ENCODE data around the gene CES5A. TPM values are rescaled to one million over a fixed set of nuclear protein-coding genes. Genes with fewer than 3 reads are reported as not detected.
"Not testable (repeated sequence)": the region's sequence is repeated elsewhere in the genome, so short reads cannot be mapped to it uniquely, and the experiment has no call there.

CES5A gene
- total RNA-seq, 1 donor from 2014 or later: not detected

DNA sequence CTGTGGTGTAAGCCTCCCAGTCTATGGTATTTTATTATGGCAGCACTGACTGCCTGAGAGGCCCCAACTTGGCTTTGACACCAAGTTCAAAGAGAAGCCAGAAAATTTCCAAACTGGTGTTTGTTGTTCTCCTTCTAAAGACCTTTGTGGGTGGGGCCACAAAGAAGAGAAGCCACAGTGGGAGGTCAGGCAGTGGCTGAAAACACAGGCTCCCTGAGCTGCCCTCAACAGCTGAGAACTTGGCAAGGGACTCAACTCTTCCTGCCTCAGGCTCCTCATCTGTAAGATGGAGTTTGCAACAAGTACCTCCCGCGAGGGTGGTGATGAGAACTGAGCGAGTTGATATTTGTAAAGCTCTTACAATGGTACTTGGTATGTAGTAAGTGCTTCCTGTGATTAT, 18.2 kb downstream of the CES5A start:
- H3K36me3 ChIP-seq (ENCODE audit: control insufficient read depth in 3 of 3, insufficient read depth in 3 of 3, low read length in 3 of 3): no peaks in the 10 kb centered on the region
- no peaks in the 10 kb centered on the region for H3K27me3 ChIP-seq (ENCODE audit: control insufficient read depth in 3 of 3, insufficient read depth in 3 of 3, low read length in 3 of 3)
- no peak overlapping the region for H3K9ac ChIP-seq (ENCODE audit: low read depth in 1 of 3, low read length in 3 of 3)
- no peaks in the 10 kb centered on the region for H3K9me3 ChIP-seq (ENCODE audit: control insufficient read depth in 3 of 3, low read length in 3 of 3)
- H3K27ac ChIP-seq (ENCODE audit: low read depth, low read length): no peak overlapping the region
- no peaks in the 10 kb centered on the region for H3K4me1 ChIP-seq (ENCODE audit: control insufficient read depth in 3 of 3, insufficient read depth in 3 of 3, low read length in 3 of 3)
- H3K4me3 ChIP-seq (ENCODE audit: low read length in 3 of 3): no peak overlapping the region

GRCh38 chr16:55853114-55853513, 22.1 kb downstream of the CES5A start:
- H3K9ac ChIP-seq (ENCODE audit: low read depth in 1 of 3, low read length in 3 of 3): no peak overlapping the region
- no peaks in the 10 kb centered on the region for H3K36me3 ChIP-seq (ENCODE audit: control insufficient read depth in 3 of 3, insufficient read depth in 3 of 3, low read length in 3 of 3)
- peaks cover 7 to 17% (median 9%) of the 10 kb centered on the region in 3 donors for H3K27me3 ChIP-seq (ENCODE audit: control insufficient read depth in 3 of 3, insufficient read depth in 3 of 3, low read length in 3 of 3)
- no peaks in the 10 kb centered on the region for H3K4me1 ChIP-seq (ENCODE audit: control insufficient read depth in 3 of 3, insufficient read depth in 3 of 3, low read length in 3 of 3)
- no peak overlapping the region for H3K4me3 ChIP-seq (ENCODE audit: low read length in 3 of 3)
- H3K9me3 ChIP-seq (ENCODE audit: control insufficient read depth in 3 of 3, low read length in 3 of 3): no peaks in the 10 kb centered on the region
- no peak overlapping the region for H3K27ac ChIP-seq (ENCODE audit: low read depth, low read length)

DNA sequence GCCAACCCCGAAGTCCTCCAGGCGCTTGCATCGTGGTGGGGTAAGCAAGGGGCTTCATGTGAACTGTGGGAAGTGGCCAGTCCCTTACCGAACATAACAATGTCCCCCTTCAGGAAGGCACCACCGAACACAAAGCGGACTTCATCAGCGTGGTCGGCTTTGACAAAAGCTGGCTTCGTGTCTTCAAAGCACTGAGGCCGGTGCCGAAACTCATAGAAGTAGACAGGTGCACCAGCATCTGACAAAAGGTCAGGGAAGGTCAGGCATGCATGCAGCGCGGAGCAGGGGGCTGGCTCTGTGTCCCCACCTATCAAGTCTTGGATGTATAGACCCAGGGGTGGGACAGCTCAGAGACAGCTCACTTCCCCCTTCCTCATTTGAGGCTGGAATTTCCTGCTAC, 25.6 kb downstream of the CES5A start:
- peaks cover 7 to 37% (median 17%) of the 10 kb centered on the region in 3 donors for H3K27me3 ChIP-seq (ENCODE audit: control insufficient read depth in 3 of 3, insufficient read depth in 3 of 3, low read length in 3 of 3)

DNA sequence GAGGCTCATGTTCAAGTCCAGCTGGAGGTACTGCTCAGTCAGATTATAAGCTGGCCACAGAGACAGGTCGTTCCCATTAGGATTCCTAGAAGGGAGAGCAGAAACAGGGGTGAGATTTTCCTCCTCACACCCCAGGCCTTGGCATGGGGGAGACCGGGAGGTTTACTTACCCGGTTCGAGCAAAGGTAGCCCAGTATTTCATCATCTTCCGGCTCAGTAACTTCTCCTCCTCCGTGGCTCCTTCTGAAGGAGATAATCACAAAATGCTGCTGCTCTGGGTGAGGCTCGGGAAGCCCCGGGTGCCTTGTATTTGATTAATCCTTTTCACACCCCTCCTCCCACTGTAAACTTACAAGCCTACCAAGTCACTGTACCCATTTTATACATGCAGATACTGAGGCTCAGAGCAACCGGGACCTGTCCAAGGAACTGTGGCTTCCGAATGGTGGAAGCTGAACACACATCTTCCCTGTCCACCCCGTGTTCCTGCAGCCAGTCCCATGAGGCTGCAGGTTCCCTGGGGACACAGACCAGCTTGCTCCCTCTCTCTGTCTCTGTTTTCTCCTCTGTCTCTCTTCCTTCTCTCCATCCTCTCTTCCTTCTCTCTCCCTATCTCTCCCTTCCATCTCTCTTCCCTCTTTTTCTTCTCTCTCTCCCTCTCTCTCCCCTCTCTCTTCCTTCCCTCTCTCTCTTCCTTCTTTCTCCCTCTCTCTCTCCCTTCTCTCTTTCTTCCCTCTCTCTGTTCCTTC, 28.4 kb downstream of the CES5A start:
- no peak overlapping the region for H3K27ac ChIP-seq (ENCODE audit: low read depth, low read length)
- no peak overlapping the region for H3K9ac ChIP-seq (ENCODE audit: low read depth in 1 of 3, low read length in 3 of 3)
- H3K4me1 ChIP-seq (ENCODE audit: control insufficient read depth in 3 of 3, insufficient read depth in 3 of 3, low read length in 3 of 3): no peaks in the 10 kb centered on the region
- H3K36me3 ChIP-seq (ENCODE audit: control insufficient read depth in 3 of 3, insufficient read depth in 3 of 3, low read length in 3 of 3): no peaks in the 10 kb centered on the region
- H3K4me3 ChIP-seq (ENCODE audit: low read length in 3 of 3): no peak overlapping the region
- peaks cover 7 to 42% (median 21%) of the 10 kb centered on the region in 3 donors for H3K27me3 ChIP-seq (ENCODE audit: control insufficient read depth in 3 of 3, insufficient read depth in 3 of 3, low read length in 3 of 3)
- no peaks in the 10 kb centered on the region for H3K9me3 ChIP-seq (ENCODE audit: control insufficient read depth in 3 of 3, low read length in 3 of 3)

More for the DNA sequence above, 25.6 kb downstream of the CES5A start:
- Histone ChIP-seq H3K27ac (ENCODE audit: low read depth, low read length) (no peak overlapping the region), H3K9ac (ENCODE audit: low read depth in 1 of 3, low read length in 3 of 3) (no peak overlapping the region), H3K36me3 (ENCODE audit: control insufficient read depth in 3 of 3, insufficient read depth in 3 of 3, low read length in 3 of 3) (no peaks in the 10 kb centered on the region), H3K4me3 (ENCODE audit: low read length in 3 of 3) (no peak overlapping the region), H3K4me1 (ENCODE audit: control insufficient read depth in 3 of 3, insufficient read depth in 3 of 3, low read length in 3 of 3) (no peaks in the 10 kb centered on the region), H3K9me3 (ENCODE audit: control insufficient read depth in 3 of 3, low read length in 3 of 3) (no peaks in the 10 kb centered on the region)

GRCh38 chr16:55843105-55843395, 32.1 kb downstream of the CES5A start:
- Histone ChIP-seq H3K9ac (ENCODE audit: low read depth in 1 of 3, low read length in 3 of 3) (no peak overlapping the region), H3K9me3 (ENCODE audit: control insufficient read depth in 3 of 3, low read length in 3 of 3) (no peaks in the 10 kb centered on the region), H3K4me3 (ENCODE audit: low read length in 3 of 3) (no peak overlapping the region), H3K36me3 (ENCODE audit: control insufficient read depth in 3 of 3, insufficient read depth in 3 of 3, low read length in 3 of 3) (no peaks in the 10 kb centered on the region), H3K4me1 (ENCODE audit: control insufficient read depth in 3 of 3, insufficient read depth in 3 of 3, low read length in 3 of 3) (no peaks in the 10 kb centered on the region), H3K27ac (ENCODE audit: low read depth, low read length) (no peak overlapping the region), H3K27me3 (ENCODE audit: control insufficient read depth in 3 of 3, insufficient read depth in 3 of 3, low read length in 3 of 3) (peaks cover 0 to 28% (median 12%) of the 10 kb centered on the region in 3 donors)

DNA sequence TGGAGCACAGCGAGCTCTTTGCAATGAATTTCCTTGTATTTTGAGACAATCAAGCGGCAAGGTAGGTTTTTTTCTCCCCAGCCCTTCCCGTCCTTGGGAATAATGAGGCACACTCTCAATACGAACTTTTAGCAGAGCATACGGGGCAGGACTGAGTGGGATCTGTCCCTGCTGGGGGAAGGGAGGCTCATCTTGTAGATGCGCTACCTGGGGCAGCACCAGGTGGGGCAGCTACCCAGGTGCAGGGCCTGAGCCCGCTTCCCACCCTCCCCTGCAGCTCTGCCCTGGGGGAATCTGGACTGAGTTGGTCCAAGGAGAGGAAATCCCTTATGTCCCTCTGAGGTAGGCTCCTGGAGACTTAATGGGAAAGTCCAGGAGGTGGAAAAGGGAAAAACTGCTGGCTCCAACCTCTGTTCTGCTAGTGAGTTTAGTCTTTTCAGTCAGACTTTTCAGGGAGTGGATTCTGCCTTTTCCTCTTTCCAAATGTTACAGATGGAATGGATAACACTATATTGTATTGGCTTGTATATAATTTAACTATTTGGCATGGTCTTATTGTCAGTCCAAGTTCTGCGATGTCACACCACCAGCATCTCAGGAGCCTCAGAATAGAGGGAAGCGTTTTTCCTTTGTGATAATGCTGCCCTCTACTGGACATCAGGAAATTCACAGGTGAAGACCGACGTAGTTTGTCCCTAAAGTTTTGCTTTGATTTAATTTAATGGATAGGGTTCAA, 32.6 kb downstream of the CES5A start:
- no peak overlapping the region for H3K4me3 ChIP-seq (ENCODE audit: low read length in 3 of 3)
- peaks cover 0 to 25% (median 12%) of the 10 kb centered on the region in 3 donors for H3K27me3 ChIP-seq (ENCODE audit: control insufficient read depth in 3 of 3, insufficient read depth in 3 of 3, low read length in 3 of 3)
- H3K4me1 ChIP-seq (ENCODE audit: control insufficient read depth in 3 of 3, insufficient read depth in 3 of 3, low read length in 3 of 3): no peaks in the 10 kb centered on the region
- H3K9ac ChIP-seq (ENCODE audit: low read depth in 1 of 3, low read length in 3 of 3): no peak overlapping the region
- no peaks in the 10 kb centered on the region for H3K36me3 ChIP-seq (ENCODE audit: control insufficient read depth in 3 of 3, insufficient read depth in 3 of 3, low read length in 3 of 3)
- H3K27ac ChIP-seq (ENCODE audit: low read depth, low read length): no peak overlapping the region
- no peaks in the 10 kb centered on the region for H3K9me3 ChIP-seq (ENCODE audit: control insufficient read depth in 3 of 3, low read length in 3 of 3)

GRCh38 chr16:55839115-55839514, 36.1 kb downstream of the CES5A start:
- Histone ChIP-seq H3K4me1 (ENCODE audit: control insufficient read depth in 3 of 3, insufficient read depth in 3 of 3, low read length in 3 of 3) (no peaks in the 10 kb centered on the region), H3K9me3 (ENCODE audit: control insufficient read depth in 3 of 3, low read length in 3 of 3) (no peaks in the 10 kb centered on the region), H3K27me3 (ENCODE audit: control insufficient read depth in 3 of 3, insufficient read depth in 3 of 3, low read length in 3 of 3) (peaks cover 0 to 8% (median 4%) of the 10 kb centered on the region in 3 donors), H3K27ac (ENCODE audit: low read depth, low read length) (no peak overlapping the region), H3K36me3 (ENCODE audit: control insufficient read depth in 3 of 3, insufficient read depth in 3 of 3, low read length in 3 of 3) (no peaks in the 10 kb centered on the region), H3K9ac (ENCODE audit: low read depth in 1 of 3, low read length in 3 of 3) (no peak overlapping the region), H3K4me3 (ENCODE audit: low read length in 3 of 3) (no peak overlapping the region)

DNA sequence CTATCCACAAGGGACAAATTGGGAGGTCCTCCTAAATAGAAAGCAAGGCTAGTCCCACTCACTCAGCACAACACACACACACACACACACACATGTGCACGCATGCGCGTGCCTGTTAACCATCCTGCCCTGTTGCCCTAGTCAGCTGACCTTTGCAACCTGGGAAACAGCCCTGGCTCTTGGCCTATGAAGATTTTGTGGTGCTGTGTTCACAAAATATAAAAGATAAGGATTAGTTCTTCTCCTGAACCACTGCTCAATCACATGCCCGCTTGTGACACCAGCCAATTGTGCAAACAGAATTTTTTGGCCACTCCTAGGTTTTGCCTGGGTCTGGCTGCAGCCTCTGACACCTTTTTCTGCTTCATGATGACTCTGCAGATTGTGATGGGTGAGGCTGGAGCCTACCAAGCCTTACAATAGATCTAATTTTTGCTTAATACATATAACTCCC, 39.0 kb downstream of the CES5A start:
- H3K9ac ChIP-seq (ENCODE audit: low read depth in 1 of 3, low read length in 3 of 3): no peak overlapping the region
- no peaks in the 10 kb centered on the region for H3K9me3 ChIP-seq (ENCODE audit: control insufficient read depth in 3 of 3, low read length in 3 of 3)
- peaks cover 0 to under 1% (median 0%) of the 10 kb centered on the region in 3 donors for H3K27me3 ChIP-seq (ENCODE audit: control insufficient read depth in 3 of 3, insufficient read depth in 3 of 3, low read length in 3 of 3)
- H3K4me1 ChIP-seq (ENCODE audit: control insufficient read depth in 3 of 3, insufficient read depth in 3 of 3, low read length in 3 of 3): peaks cover 0 to 10% (median 8%) of the 10 kb centered on the region in 3 donors
- H3K27ac ChIP-seq (ENCODE audit: low read depth, low read length): no peak overlapping the region
- H3K4me3 ChIP-seq (ENCODE audit: low read length in 3 of 3): no peak overlapping the region
- H3K36me3 ChIP-seq (ENCODE audit: control insufficient read depth in 3 of 3, insufficient read depth in 3 of 3, low read length in 3 of 3): no peaks in the 10 kb centered on the region

GRCh38 chr16:55835581-55835980, 39.6 kb downstream of the CES5A start:
- Histone ChIP-seq H3K36me3 (ENCODE audit: control insufficient read depth in 3 of 3, insufficient read depth in 3 of 3, low read length in 3 of 3) (no peaks in the 10 kb centered on the region), H3K9me3 (ENCODE audit: control insufficient read depth in 3 of 3, low read length in 3 of 3) (no peaks in the 10 kb centered on the region), H3K9ac (ENCODE audit: low read depth in 1 of 3, low read length in 3 of 3) (no peak overlapping the region), H3K4me3 (ENCODE audit: low read length in 3 of 3) (no peak overlapping the region), H3K27ac (ENCODE audit: low read depth, low read length) (no peak overlapping the region), H3K27me3 (ENCODE audit: control insufficient read depth in 3 of 3, insufficient read depth in 3 of 3, low read length in 3 of 3) (peaks cover 0 to 4% (median 0%) of the 10 kb centered on the region in 3 donors), H3K4me1 (ENCODE audit: control insufficient read depth in 3 of 3, insufficient read depth in 3 of 3, low read length in 3 of 3) (peaks cover 0 to 10% (median 8%) of the 10 kb centered on the region in 3 donors)

GRCh38 chr16:55835173-55835572, 40.0 kb downstream of the CES5A start:
- H3K36me3 ChIP-seq (ENCODE audit: control insufficient read depth in 3 of 3, insufficient read depth in 3 of 3, low read length in 3 of 3); H3K9ac ChIP-seq (ENCODE audit: low read depth in 1 of 3, low read length in 3 of 3); H3K27ac ChIP-seq (ENCODE audit: low read depth, low read length); H3K27me3 ChIP-seq (ENCODE audit: control insufficient read depth in 3 of 3, insufficient read depth in 3 of 3, low read length in 3 of 3); H3K4me3 ChIP-seq (ENCODE audit: low read length in 3 of 3); H3K9me3 ChIP-seq (ENCODE audit: control insufficient read depth in 3 of 3, low read length in 3 of 3); H3K4me1 ChIP-seq (ENCODE audit: control insufficient read depth in 3 of 3, insufficient read depth in 3 of 3, low read length in 3 of 3): not testable (repeated sequence)

Data from skeletal muscle tissue (tissue), 4 donors.